Pons (tissue), 1 donor: Measurements from ENCODE around the gene CLASP1.
"Not testable (repeated sequence)": the region's sequence is repeated elsewhere in the genome, so short reads cannot be mapped to it uniquely, and the experiment has no call there.

ENCODE experiments used
- DNase-seq: peaks from one replicate; pipeline ENCODE4 v3.0.0-alpha.2; 2016; ENCODE audit warnings: low spot score

The CLASP1 gene

DNA sequence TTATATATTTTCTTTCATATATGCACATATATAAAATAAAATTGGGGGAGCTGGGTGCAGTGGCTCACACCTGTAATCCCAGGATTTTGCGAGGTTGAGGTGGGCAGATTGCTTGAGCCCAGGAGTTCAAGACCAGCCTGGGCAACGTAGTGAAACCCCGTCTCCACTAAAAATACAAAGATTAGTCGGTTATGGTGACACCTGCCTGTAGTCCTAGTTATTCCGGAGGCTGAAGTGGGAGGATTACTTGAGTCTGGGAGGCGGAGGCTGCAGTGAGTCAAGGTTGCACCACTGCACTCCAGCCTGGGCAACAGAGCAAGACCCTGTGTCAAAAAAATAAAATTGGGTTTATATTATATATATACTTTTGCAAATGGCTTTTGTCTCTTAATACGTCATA, 324.7 kb downstream of the CLASP1 start:
- DNase-seq: no peak

DNA sequence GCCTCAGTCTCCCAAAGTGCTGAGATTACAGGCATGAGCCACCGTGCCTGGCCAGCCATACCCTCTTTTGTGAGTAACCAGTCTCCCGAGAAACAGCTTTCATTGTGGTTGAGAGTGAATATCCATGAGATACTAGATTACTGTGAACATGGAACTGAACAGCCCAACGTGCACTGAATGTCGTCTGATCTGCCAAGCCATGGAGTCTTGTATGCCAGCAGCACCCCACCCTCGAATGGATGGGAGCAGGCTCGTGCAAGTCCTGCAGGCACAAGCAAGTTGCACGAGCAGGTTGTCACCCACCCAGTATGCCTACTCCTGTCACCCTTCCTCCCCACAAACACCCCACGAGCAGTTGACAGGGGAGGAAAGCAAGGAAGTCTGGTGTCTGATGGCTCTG, 327.8 kb downstream of the CLASP1 start:
- no peak for DNase-seq

DNA sequence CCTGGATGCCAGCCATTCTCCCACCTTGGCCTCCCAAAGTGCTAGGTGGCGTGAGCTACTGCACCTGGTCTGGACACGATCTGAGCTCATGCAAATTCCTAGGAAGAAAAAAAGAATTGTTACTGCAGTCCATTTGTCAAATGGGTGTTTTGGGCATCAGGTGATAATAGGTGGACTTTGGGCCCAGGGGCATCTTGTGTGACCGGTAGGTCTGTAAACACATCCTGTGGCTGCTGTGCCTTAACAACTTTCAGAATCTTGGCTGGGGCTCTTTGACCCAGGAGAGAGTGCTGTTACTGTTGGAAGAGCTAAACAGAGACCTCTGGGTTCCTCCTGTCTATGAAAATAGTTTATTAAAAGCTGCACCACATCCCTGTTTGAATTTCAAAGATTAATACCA, 329.3 kb downstream of the CLASP1 start:
- DNase-seq: no peak

- DNase-seq: no peak
These were observed 332.3 kb downstream of the CLASP1 start for GRCh38 chr2:121316986-121317385.

- not testable (repeated sequence) for DNase-seq
These were observed 335.6 kb downstream of the CLASP1 start for GRCh38 chr2:121313701-121314100.

GRCh38 chr2:121309801-121310200, 339.5 kb downstream of the CLASP1 start:
- DNase-seq: no peak

GRCh38 chr2:121309323-121309722, 339.9 kb downstream of the CLASP1 start:
- no peak for DNase-seq

DNA sequence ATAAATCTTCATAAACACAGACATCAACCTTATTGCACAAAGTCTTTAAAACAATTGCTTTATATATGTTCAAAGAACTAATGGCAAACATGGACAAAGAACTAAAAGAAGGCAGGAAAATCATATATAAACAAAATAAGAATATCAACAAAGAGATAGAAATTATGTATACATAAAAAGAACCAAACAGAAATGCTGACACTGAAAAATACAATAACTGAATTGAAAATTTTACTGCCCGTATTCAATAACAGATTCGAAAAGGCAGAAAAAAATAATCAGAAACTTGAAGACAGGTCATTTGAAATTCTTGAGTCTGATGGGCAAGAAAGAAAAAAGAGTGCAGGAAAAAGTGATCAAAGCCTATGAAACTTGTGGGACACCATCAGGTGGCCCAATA, 342.2 kb downstream of the CLASP1 start:
- DNase-seq: no peak

DNA sequence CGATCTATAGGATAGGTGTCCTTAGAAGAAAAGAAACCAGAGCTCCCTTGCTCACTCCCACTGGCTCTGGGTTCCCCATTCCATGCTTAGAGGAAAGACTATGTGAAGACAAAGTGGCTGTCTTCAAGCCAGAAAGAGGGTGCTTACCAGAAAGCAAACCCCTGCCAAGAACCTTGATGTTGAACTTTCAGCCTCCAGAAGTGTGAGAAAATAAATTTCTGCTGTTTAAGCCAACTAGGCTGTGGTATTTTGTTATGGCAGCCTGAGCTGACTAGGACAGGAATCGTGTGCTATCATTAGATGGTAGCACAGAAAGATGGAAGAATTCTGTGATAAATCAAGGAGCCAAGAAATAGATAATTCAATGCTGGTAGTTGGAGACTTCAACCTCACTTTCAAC, 344.3 kb downstream of the CLASP1 start:
- DNase-seq: no peak

GRCh38 chr2:121303531-121304263, 345.6 kb downstream of the CLASP1 start:
- no peak for DNase-seq

GRCh38 chr2:121301190-121301589, 348.1 kb downstream of the CLASP1 start:
- not testable (repeated sequence) for DNase-seq

DNA sequence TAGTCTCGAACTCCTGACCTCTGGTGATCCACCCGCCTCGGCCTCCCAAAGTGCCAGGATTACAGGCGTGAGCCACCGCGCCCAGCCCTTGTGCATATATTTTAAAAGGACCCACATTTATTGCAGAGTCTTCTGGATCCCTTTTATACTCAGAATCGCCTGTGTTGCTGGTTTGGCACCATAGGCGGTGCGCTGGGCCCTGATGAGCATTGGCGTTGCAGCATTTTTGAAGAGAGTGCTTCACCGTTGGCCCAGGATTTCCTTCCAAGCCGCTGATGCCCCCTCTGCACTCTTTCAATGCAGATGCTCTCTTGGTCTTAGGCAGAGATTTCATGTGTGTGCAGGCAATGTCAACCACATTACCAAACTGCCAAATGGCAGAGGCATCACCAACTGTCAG, 350.8 kb downstream of the CLASP1 start:
- no peak for DNase-seq

GRCh38 chr2:121297866-121298265, 351.4 kb downstream of the CLASP1 start:
- DNase-seq: not testable (repeated sequence)

- DNase-seq: peak; percentile 41
These were observed 351.9 kb downstream of the CLASP1 start for GRCh38 chr2:121297217-121297830.

DNA sequence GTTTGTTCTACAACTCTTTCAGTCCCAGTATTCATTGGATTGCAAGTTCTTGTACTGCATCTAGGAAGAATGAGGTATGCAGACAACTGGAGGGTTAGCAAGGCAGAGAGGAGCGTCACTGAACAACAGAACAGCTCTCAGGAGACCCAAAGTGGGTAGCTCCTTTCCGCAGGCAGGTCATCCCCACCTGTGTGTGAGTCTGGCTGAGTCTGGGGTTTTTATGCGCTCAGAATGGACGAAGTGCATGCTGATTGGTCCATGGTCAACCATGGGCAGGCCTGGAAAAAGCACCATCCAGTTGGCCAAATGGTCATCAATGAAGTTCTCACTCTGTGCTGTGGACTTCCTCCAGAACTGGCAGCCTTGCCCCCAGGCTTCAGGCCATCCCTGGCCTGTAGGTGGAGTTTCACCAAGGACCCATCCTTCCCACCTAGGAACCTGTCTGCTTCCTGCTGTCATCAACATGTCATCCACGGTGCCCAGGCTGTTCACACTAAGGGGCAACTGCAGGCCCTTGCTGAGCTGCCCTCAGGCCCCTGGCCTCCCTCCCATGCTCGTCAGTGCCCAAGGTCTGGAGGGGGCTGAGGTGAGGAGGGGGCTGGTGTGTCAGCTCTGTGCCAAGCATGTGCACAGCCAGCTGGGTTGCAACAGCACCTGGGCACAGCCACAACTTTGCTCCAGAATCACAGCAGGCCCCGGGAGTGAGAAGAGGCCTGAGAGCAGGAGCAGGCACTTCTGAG, 353.2 kb downstream of the CLASP1 start:
- no peak for DNase-seq

DNA sequence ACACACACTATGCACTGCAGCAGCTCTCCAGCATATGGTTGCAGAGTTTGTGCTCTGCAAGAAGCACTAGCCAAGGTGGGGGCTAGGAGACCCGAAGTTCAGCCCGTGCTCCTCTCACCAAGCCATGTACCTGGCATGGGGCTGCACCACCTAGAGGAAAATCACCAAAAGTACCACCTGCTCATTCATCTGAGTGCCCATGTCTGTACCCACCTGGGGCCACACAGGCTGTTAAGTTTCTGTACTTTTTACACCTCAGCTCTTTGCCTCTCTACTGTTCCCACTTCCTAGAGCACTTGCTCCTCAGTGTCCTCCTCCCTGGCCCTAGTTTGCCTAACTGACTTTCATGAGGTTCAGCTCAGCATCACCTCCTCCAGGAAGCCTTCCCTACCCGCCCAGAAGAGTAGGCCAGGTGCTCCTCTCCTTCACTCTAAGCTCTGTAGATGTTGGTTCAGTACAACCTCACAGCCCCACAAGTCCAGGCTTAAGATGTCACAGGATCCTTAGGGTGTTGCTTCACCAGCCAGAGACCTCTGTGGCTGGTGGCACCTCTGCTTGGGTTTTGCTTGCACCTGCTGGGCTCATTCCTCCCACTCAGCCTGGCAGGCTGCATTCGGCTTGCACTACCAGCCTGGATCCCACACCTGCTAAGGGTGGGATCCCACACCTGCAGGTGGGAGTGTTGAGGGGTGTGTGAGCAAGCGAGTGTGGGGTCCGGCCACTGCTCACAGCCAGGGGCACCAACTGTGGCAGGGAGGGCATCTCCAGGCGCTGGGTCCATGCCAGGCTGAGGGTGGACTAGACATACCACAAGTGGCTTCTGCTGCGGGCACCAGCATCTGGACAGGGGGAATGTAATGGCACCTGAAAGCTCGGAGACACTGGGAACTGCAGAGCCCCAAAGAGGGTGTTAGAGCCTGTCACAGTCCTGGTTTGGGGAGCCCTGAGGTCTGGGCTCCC, 354.1 kb downstream of the CLASP1 start:
- DNase-seq: no peak

DNA sequence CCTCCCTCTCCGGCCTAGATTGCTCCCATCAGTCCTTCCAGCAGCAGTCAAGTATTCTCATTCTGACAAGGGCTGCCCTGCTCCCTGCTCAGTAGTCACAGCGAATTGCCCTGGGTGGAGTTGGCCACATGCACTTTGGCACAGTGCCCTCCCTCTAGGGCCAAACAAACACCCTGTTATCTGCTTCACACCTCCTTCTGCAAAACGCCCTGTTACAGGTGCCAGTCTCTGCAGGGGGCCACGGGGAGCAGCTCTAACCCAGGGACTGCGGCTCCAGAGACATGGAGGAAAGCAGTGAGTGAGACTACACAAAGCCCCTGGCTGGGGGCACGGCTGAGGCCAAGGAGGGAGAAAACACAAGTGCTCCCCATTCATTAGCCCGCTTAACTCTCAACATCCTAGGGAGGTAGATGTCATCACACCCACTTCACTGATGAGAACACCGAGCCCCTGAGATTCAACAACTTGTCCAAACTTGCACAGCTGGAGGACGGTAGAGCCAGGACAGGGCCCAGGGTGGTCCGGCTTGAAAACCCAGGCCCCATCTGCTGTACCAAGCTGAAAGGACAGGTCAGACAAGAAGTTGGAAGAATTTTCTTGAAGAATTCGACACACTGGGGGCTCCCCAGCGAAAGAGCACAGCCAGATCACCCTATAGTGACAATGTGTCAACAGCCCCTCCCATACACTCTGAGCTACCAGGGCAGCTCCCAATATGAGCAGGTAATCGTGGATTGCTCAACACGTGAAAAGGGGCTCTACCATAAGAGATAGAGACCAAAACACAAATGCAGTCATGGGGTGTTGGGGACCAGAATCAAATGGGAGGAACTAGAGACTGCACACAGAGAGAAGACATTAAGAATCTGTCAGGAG, 355.6 kb downstream of the CLASP1 start:
- no peak for DNase-seq

GRCh38 chr2:121291251-121291580, 358.0 kb downstream of the CLASP1 start:
- DNase-seq: no peak

DNA sequence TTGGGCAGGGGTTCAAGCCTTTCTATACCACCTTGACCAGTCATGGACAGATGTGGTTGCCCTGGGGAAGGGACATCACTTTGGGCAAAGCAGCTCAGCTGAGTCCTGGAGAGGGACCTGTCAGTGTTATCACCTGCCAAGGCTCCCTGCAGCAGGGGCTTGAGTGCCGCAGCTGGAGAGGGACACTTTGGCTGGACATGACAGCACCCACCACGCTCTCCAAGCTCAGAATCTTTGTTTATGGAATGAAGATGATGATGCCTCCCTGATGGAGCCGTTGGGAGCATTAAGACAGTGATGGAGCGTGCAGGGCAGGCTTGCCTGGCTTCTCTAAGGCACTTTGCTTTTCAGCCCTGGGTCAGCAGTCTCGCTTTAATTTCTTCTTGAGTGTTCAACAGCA, 360.0 kb downstream of the CLASP1 start:
- DNase-seq: no peak

DNA sequence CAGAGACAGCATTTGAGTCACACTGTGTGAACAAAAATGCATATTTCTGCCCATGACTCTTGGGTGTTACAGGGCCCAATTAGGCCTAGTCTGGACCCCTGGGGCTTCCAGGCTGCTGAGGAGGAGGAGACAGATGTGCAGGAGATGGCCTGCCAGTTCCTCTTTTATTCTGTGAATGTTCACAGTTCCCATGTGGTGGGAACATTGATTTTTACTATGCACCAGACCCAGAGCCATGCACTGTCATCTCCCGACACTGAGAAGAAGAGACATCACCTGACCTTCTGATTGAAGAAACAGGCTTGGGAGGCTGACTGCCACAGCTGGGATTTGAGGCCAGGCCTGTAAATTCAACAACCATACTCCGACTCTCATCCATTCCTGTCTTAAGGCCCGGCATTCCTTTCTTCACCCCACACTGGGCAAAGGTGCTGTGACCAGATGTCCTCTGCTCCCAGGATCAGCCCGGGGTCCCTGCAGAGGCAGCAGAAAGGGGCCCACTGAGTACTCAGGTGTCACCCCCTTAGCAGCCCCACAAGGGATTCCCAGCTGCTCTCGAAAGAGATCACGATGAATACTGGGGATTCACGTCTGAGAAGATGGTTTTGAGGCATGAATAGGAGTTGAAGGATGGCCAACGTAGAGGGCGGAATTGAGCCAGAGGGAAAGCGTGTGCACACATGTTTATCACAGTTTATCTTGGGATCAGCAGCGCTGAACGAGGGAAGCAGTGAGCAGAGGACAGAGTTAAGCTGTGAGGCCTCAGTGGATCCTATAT, 360.6 kb downstream of the CLASP1 start:
- DNase-seq: no peak
